GM19463 (cell line): Measurements from ENCODE around the gene TAS2R40.

Experiments
- ATAC-seq: cut with Tn5 transposase; IDR thresholded peaks from one replicate; pipeline ENCODE4 v1.9.1; 2021; ENCODE audit warnings: mild to moderate bottlenecking, moderate library complexity; ENCODE audit not compliant: unreplicated experiment

TAS2R40 gene

GRCh38 chr7:143222782-143223181, 945 bp downstream of the TAS2R40 start:
- ATAC-seq: no peak

GRCh38 chr7:143223784-143224183, 1.9 kb downstream of the TAS2R40 start:
- no peak for ATAC-seq

- ATAC-seq: no peak
These were observed 3.2 kb downstream of the TAS2R40 start for GRCh38 chr7:143225047-143225446.

- no peak for ATAC-seq
These were observed 6.0 kb downstream of the TAS2R40 start for GRCh38 chr7:143227806-143228205.

GRCh38 chr7:143229054-143229790, 7.4 kb downstream of the TAS2R40 start:
- ATAC-seq: no peak

- no peak for ATAC-seq
These were observed 9.0 kb downstream of the TAS2R40 start for GRCh38 chr7:143230602-143231457.

GRCh38 chr7:143233816-143234532, 12.1 kb downstream of the TAS2R40 start:
- ATAC-seq: no peak

- ATAC-seq: no peak
These were observed 12.7 kb downstream of the TAS2R40 start for GRCh38 chr7:143234533-143234875.

- ATAC-seq: no peak
These were observed 13.7 kb downstream of the TAS2R40 start for GRCh38 chr7:143235561-143235960.

- no peak for ATAC-seq
These were observed 14.7 kb downstream of the TAS2R40 start for GRCh38 chr7:143236408-143236990.

GRCh38 chr7:143237366-143237765, 15.5 kb downstream of the TAS2R40 start:
- no peak for ATAC-seq

- ATAC-seq: no peak
These were observed 16.6 kb downstream of the TAS2R40 start for GRCh38 chr7:143238289-143238980.

GRCh38 chr7:143239813-143240212, 18.0 kb downstream of the TAS2R40 start:
- ATAC-seq: no peak

- ATAC-seq: peak; percentile 97
These were observed 18.7 kb downstream of the TAS2R40 start for GRCh38 chr7:143240291-143241168.

GRCh38 chr7:143242306-143242705, 20.5 kb downstream of the TAS2R40 start:
- no peak for ATAC-seq

GRCh38 chr7:143243111-143243510, 21.3 kb downstream of the TAS2R40 start:
- no peak for ATAC-seq

GRCh38 chr7:143243614-143244013, 21.8 kb downstream of the TAS2R40 start:
- no peak for ATAC-seq

GRCh38 chr7:143244321-143244720, 22.5 kb downstream of the TAS2R40 start:
- no peak for ATAC-seq

- no peak for ATAC-seq
These were observed 23.3 kb downstream of the TAS2R40 start for GRCh38 chr7:143245123-143245522.

- ATAC-seq: no peak
These were observed 25.5 kb downstream of the TAS2R40 start for GRCh38 chr7:143247372-143247771.
